ENCODE data around the gene HOXC10.
A peak's percentile ranks its signal among the peaks of the same experiment; 100 is the strongest.

The HOXC10 gene

DNA sequence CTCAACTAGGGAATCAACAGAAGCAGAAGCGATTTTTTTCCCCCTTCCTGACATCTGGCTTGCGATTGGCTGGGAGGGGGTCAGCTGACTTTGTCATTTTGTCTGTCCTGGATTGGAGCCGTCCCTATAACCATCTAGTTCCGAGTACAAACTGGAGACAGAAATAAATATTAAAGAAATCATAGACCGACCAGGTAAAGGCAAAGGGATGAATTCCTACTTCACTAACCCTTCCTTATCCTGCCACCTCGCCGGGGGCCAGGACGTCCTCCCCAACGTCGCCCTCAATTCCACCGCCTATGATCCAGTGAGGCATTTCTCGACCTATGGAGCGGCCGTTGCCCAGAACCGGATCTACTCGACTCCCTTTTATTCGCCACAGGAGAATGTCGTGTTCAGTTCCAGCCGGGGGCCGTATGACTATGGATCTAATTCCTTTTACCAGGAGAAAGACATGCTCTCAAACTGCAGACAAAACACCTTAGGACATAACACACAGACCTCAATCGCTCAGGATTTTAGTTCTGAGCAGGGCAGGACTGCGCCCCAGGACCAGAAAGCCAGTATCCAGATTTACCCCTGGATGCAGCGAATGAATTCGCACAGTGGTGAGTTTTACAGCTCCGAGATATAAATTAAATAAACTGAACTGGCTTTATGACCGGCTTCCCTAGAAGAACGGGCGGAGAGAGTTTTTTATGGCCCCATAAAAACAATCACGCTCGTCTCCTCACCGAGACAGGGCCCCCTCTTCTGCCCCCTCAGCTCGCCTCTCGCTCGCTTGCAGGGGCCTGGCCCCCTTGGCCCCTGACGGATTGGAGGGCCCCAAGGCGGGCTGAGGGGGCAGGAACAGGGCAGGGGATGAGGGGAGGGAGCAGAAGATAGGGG lies 43.6 kb downstream of the HOXC10 start, which contains the start of gene HOXC6:
TSS of gene HOXC6 (plus strand) at position 127 of the 888 bp plus-strand sequence. CDS start at position 209, 82 bp downstream.
- no peak for FAIRE-seq
- DNase-seq (ENCODE audit: low spot score): no peak

DNA sequence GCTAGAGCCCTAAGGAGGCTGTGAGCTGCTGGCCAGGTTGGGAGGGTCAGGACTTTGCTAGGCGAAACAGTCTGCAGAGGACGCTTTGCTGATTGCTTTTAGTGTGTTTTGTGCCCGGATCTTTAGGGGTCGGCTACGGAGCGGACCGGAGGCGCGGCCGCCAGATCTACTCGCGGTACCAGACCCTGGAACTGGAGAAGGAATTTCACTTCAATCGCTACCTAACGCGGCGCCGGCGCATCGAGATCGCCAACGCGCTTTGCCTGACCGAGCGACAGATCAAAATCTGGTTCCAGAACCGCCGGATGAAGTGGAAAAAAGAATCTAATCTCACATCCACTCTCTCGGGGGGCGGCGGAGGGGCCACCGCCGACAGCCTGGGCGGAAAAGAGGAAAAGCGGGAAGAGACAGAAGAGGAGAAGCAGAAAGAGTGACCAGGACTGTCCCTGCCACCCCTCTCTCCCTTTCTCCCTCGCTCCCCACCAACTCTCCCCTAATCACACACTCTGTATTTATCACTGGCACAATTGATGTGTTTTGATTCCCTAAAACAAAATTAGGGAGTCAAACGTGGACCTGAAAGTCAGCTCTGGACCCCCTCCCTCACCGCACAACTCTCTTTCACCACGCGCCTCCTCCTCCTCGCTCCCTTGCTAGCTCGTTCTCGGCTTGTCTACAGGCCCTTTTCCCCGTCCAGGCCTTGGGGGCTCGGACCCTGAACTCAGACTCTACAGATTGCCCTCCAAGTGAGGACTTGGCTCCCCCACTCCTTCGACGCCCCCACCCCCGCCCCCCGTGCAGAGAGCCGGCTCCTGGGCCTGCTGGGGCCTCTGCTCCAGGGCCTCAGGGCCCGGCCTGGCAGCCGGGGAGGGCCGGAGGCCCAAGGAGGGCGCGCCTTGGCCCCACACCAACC lies 44.8 kb downstream of the HOXC10 start:
- FAIRE-seq (no peak), DNase-seq (ENCODE audit: low spot score) (no peak)

DNA sequence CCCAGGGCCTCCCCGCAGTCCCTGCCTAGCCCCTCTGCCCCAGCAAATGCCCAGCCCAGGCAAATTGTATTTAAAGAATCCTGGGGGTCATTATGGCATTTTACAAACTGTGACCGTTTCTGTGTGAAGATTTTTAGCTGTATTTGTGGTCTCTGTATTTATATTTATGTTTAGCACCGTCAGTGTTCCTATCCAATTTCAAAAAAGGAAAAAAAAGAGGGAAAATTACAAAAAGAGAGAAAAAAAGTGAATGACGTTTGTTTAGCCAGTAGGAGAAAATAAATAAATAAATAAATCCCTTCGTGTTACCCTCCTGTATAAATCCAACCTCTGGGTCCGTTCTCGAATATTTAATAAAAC lies 45.5 kb downstream of the HOXC10 start:
- no peak for DNase-seq (ENCODE audit: low spot score)
- no peak for FAIRE-seq

DNA sequence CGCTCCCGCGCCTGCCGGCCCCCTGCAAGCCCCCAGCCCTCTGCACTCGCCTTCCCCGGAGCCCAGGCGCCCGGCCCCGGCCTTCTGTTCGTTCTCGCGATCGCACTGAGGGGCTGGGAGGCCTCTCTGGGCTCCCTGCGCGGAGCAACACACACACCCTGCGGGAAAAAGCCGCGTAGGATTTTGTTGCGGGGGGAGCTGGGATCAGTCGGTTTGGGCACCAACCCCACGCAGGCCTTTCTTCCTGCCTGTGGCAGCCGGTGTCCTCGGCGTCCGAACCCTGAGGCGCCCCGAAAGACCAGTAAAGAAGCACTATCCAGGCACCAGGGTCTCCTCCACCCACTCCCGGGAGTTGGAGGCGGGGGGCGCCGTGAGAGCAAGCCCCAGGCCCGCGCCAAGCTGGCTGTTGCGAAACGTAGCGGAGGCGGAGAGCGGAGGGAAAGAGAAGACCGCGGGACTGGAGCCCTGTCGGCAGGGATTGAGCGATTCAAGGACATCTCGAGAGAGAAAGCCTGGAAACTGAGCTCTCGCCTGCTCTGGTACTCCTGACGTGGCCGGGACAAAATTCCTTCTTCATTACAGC lies 46.0 kb downstream of the HOXC10 start:
- DNase-seq (ENCODE audit: low spot score) (no peak), FAIRE-seq (no peak)

DNA sequence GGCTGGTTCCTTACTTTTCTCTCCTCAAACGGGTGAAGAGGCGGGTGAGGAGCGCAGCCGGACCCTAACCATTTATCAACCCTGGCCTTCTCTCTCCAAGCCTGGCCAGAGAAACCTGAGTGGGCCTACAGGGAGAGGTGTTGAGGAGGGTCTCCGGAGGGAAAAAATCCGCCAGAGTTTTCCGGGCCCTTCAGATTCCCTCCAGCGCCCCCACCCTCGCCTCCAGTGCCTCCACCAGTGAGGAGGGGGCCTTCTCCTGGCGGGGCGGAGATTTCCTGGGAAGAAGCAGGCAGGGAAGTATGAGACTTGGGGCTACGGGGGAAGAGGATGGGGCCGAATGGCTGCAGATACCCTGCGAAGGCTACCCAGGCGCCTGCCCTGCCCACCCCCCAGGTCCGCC lies 46.5 kb downstream of the HOXC10 start:
- FAIRE-seq (no peak), DNase-seq (ENCODE audit: low spot score) (no peak)

DNA sequence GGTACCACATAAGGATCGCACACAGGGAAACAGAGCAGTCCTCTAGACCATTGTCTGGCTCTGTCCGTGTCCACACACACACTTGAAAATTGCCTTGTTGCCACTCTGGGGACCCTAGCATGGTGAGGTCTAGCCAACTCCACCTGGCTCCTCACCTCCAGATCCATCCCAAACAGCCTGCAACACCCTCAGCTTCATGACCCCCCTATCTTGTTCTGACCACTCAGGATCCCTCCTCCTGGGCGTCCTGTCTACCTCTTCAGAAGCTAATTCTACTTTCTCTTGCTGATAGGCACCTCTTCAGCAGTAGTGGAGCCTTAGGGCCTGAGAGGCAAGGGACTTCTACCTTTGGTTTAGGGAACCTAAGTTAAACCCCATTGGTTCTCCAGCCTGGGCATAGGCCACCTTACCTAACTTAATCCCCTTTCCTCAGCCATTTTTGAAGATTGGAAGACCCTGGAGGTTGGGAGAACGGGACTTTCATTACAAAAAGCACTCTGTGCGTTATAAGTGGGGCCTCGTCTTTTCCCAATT lies 47.2 kb downstream of the HOXC10 start:
- FAIRE-seq (no peak), DNase-seq (ENCODE audit: low spot score) (no peak)

DNA sequence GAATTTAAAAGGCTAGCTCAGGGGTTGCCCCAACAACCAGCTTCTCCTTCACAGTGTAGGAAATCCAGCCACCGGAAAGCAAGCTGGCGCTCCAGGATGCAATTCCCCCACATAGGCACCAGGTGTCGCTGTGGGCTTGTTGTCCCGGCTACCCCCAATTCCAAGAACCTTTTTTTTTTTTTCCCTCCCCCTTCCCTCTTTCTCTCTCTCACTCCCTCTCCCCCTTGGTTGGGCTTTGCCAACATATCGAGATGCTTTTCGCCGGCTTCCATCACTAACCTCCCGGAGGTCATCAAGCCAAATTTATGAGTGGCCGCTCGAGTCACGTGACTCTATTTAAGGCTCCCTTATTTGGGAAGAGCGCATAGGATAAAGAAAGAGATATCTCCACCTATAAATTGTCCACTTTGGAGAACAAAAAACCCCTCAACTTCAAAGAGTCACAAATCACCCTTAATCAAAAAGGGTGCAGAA lies 47.7 kb downstream of the HOXC10 start, which contains the start of gene HOXC5:
TSS of gene HOXC5 (plus strand) at position 424 of the 474 bp plus-strand sequence. CDS start 73 bp downstream, outside the sequence.
- DNase-seq (ENCODE audit: low spot score) (peak; percentile 3), FAIRE-seq (no peak)

DNA sequence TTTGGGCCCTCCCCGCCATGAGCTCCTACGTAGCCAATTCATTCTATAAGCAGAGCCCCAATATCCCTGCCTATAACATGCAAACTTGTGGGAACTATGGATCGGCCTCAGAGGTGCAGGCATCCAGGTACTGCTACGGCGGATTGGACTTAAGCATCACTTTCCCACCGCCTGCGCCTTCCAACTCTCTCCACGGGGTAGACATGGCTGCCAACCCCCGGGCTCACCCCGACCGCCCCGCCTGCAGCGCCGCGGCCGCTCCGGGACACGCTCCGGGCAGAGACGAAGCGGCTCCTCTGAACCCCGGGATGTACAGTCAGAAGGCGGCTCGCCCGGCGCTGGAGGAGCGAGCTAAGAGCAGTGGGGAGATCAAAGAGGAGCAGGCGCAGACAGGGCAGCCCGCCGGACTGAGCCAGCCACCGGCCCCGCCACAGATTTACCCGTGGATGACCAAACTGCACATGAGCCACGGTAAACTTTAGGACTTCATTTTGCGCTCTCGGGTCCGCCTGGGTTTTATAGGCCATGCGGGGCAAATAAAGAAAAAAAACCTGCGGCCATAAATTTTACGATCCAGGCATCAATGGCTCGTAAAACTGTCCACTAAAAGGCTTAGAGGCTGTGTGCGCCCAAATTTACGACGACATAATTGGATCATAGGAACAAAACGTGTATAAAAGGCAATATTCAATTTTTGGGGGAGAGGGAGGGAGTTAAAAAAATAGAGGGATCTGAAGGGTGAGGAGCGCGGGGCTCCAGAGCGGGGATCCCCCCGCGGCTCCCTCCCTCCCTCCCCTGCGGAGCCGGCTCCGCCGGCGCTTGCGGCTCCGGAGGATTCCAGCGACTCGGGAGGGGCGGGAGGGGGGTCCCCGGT lies 48.4 kb downstream of the HOXC10 start:
- DNase-seq (ENCODE audit: low spot score) (no peak), FAIRE-seq (no peak)

DNA sequence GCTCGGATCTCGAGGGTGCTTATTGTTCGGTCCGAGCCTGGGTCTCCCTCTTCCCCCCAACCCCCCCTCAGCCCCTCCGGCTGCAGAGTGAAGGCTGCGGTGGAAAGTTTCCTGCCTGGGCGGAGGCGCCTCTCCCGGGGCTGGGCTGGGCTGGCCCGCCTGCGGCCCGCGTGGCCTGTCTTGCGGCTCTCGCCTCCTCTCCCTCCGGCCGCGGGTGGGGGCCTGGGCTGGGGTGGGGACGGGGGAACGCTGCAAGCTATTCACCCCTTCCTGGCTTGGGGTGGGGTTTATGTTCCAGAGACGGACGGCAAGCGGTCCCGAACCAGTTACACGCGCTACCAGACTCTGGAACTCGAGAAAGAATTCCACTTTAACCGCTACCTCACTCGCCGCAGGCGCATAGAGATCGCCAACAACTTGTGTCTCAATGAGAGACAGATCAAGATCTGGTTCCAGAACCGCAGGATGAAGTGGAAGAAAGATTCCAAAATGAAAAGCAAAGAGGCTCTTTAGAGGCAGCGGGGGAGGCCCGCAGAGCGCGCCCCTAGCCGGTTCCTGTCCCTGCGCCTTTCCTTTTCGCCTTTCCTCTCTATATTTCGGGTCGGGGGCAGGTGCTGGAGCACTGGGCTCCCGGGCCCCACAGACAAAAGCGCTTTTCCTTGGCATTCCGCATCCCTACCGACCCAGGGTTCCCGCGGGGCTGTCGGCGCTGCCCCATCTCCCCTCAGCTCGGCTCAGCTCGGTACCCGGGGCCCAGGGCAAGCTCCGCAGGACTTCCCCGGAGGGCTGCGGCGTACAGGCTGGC lies 49.2 kb downstream of the HOXC10 start:
- FAIRE-seq: no peak
- DNase-seq (ENCODE audit: low spot score): no peak

DNA sequence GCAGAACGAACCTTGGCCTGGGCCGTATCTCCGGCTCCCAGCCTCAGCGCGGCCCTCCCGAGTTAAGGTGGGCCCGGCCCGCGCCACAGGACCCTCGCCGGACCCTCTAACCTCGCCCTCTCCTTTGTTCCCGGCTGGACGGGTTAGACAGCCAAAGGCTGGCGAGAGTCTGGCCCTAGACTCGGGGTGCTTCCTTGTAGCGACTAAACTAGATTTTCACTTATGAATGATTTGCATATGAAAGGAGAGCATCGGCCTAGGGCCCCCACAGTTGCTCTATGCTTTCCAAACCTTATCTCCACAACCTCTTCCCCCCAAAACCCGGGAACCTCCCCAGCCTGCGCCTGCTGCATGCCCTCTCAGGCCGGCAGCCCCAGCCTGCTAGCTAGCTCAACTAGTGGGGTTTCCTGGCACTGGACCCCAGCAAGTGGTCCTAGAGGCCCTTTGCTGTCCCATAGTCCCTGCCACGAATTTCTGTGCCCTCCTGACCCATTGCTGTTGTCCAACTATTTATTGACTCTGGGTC lies 49.9 kb downstream of the HOXC10 start:
- no peak for FAIRE-seq
- DNase-seq (ENCODE audit: low spot score): no peak

DNA sequence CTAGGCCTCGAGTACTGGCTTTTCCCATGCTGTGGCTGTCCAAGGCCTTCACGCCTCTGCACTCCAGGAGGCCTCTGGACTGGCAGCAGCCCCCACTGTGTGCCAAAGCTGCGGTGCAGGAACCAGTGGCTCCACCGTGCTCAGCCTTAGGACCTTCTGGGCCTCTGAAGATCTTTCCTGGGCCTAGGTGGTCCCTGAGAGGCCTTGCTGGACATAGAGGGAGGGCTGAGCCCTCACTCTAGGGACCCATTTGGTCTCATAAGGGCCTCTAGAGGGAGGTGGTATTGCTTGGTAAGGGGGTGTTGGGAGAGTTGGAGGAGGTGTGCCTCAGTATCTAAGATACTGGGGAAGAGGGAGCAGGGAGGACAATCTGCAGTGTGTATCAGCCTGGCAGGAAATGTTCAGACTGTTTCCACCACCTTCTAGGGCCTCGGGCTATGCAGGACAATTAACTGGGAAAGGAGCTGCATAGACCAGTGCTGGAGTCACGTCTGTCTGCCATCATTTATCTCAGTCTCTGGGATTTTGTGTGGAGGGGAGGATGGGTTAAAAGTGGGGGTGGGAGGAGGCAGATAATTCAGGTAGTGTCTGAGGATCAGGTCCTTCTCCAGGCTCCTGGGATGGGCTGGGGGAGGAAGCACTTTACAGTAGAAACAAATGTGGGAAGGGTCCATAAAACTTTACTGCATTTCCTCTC lies 50.8 kb downstream of the HOXC10 start:
- FAIRE-seq (no peak), DNase-seq (ENCODE audit: low spot score) (no peak)

DNA sequence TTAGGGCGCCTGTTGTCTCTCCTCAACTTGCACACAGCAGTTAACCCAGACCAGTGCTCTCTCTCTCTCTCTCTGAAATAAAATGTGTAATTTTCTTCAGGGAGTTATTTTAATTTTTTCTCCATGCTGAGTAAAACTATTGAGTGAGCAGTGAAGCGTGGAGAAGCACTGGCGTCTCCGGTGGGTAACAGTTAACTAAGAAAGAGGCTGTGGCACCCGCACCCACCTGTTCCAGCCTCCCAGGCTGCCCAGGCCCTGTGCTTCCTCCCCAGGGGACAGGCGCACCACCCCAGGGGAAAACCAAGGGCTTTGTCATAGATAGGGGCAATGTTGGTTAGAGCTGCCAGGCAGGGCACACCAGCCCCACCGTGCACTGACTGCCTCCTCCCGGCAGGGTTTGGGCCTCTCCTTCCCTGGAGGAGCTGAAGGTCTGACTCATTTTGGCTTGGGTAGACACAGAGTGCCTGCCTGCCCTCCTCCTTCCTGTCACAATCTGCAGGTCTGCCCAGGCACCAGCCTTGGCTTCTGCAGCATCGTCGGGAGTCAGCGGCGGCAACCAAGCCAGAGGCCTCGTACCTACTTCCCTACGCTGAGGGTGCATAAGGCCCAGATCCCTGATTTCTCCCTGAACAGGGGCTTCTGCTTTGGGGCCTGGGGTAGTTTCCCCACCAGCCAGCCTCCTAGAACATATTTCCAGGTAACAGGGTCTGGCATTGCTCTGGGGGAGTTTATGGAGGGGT lies 51.8 kb downstream of the HOXC10 start:
- DNase-seq (ENCODE audit: low spot score) (peak; percentile 78), FAIRE-seq (peak; percentile 66)

DNA sequence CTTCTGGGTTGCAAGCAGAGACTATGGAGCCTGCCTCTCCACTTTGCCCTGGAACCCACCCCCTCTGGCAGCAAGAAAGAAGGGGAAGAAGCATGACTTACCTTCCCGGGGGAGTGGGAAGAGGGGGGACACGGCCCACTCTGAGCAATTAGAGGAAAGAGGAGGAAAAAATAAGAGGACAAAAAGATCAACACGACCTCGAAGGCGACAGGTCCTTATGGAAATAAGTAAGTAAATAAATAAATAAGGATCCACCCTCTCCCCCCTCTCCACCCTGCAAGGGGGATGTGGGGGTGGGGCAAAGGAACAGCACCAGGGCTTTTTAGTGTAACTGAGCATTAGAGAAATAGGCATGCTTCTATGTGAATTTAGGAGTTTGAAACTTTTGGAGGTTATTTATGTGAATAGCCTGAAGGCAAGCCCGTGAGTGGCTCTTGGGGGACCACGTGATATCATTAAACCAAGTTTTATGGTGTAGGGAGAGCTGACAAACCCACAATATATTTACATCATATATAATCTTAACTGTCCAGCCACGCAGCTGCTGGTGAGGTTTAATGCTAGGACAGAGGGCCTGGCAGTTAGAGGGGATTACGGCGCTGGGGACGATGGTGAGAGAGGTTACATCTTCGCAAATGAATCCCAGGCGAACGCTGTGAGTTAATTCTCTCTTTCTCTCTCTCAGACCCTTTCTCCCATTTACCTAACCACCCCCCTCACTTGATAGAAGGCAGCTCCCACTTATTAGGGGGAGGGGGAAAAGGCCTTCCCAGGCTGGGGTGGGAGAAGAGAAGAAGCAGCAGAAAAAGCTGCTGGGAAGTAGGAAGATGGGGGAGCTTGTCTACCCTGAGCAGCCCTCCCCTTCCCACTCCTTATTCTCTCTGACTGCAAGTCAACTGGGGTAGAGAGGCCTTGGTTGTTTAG lies 52.7 kb downstream of the HOXC10 start:
- no peak for FAIRE-seq
- no peak for DNase-seq (ENCODE audit: low spot score)

DNA sequence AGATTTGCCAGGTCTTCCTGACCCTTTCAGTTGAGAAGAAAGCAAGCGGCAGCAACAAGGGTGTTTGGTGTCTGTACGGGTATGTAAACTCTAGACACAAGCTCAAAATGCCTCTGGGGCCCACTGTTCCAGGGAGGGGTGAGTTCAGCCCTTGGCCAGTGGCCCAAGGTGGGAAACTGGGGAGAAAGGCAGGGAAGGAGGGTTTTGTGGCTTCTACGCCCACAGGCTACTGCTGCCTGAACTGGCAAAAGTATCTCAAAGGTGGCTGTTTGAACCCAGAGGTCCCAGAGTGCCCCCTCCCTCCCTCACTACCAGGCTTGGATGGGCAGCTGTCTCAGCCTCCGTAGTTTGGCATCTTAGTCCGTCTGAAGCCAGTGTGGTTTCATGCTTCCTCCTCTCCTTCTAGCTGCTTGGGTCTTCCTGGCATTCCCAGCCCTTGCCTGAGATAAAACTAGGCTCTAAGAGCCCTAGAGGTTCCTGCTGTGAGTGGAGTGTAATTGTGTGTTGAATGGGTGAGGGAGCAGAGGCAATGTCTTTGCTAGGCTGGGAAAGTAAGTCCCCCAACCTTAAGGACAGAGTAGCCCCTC lies 53.4 kb downstream of the HOXC10 start:
- FAIRE-seq: no peak
- DNase-seq (ENCODE audit: low spot score): no peak

DNA sequence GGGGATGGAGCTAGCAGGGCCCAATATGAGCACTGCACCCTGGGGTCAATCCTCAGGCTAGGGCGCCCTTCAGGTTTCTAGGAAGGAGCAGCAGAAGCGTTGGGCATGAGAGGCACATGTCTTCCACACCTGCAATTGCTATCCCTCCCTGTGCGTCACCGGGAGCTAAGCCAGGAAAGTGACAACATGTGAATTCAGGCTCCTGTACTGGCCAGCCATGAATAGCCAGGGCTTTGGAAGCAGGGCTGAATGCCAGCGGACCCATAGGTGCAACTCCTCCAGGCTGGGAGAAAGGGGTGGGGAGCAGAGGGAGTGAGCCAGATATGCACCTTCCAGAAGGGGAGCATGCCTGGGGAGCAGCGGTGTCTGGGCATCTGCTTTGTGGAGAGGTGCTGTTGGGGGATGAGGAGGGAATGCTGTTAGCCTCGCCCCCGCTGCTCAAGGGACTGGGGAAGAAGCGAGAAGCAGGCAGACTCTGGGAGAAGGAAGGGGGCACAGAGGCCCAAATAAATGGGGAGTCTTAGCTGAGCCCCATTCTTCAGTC lies 54.0 kb downstream of the HOXC10 start:
- no peak for DNase-seq (ENCODE audit: low spot score)
- no peak for FAIRE-seq

Data from RCC 7860 (cell line).